Erythroblast (primary cell): ENCODE results near the gene CHD5.
"Not testable (repeated sequence)": the region's sequence is repeated elsewhere in the genome, so short reads cannot be mapped to it uniquely, and the experiment has no call there.

ENCODE experiments used
- DNase-seq, 2 experiments: peaks; one replicate each; lab custom pipeline; 2025; lab: John Stamatoyannopoulos, UW
- GATA1 ChIP-seq: IDR thresholded peaks from 2 replicates; pipeline ENCODE4 v1.6.1; 2011; ENCODE audit warnings: low read depth, mild to moderate bottlenecking, control low read depth, low read length, moderate library complexity
- POLR2A ChIP-seq: IDR thresholded peaks from 2 replicates; pipeline ENCODE4 v1.6.1; 2011; ENCODE audit warnings: mild to moderate bottlenecking, low read length

Gene CHD5

DNA sequence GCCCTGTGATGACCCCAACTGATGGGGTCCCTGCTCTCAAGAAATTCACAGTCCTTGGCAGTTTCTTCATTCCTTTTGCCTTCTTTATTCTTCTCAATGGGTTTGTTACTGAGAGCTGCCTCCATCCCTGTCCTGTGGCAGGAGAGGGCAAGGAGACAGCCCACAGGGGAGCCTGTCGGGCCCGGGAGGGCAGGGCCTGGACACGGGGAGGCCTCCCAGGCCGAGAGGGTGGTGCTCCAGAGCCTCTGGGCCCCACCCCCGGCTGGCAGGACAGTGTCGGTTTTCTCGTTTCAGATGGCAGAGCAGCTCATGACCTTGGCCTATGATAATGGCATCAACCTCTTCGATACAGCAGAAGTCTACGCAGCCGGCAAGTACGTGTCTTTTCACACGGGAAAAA lies 98.2 kb downstream of the CHD5 start:
- no peak for TF ChIP-seq GATA1
- no peak for TF ChIP-seq POLR2A

DNA sequence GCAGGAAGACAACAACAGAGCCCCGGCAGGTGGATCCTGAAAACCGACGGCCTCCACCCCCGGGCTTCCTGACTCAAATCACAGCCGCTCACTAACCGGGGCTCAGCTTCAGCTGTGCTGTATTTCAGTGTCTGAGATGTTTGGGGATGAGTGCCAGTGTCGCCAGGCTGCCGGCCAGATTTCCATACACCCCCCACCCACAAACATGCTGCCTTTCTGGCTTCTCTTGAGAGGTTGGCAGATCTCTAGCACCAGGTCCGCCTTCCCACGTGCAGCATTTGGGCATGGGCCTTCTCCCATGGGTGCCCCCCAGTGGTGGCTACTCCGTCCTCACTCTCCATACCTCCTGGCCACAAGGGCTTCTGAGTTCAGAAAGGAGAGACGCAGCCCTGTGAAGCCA lies 99.7 kb downstream of the CHD5 start:
- DNase-seq: no peak
- TF ChIP-seq GATA1 (no peak), POLR2A (no peak)

More for the DNA sequence above, 98.2 kb downstream of the CHD5 start:
- DNase-seq: no peak

DNA sequence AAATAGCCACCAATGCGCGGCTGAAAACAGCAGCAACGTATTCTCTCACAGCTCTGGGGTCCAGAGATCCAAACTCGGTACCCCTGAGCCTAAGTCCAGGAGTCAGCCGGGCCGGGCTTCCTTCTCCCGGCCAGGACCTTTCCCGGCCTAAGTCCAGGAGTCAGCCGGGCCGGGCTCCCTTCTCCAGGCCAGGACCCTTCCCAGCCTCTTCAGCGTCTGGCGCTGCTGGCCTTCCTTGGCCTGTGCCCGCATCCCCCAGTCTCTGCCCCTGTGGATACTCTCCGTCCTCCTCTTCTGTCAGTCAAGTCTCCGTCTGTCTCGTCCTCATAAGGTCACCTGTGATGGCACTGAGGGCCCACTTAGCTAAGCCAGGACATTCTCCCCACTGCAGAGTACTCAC lies 102.2 kb downstream of the CHD5 start:
- no peak for DNase-seq
- no peak for TF ChIP-seq POLR2A
- no peak for TF ChIP-seq GATA1

DNA sequence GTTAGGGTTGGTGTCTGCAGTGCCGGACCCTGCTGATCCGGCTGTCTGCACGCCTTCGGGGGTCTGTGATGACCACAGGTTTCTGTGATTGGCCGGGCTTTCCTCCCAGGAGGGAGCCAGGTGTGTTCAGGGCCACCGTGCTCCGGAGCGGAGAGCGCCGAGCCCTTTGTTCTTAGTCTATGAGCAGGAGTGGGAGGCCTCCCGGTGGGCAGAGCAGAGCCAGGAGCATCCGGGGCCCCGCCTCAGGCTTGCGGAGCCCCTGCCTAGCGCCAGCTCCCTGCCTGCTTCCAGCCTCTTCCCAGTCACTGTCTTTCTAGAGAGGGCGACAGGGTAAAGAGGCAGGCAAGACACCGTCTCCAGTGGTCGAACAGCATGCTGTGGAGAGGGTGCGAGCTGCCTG lies 102.6 kb downstream of the CHD5 start:
- DNase-seq: no peak

DNA sequence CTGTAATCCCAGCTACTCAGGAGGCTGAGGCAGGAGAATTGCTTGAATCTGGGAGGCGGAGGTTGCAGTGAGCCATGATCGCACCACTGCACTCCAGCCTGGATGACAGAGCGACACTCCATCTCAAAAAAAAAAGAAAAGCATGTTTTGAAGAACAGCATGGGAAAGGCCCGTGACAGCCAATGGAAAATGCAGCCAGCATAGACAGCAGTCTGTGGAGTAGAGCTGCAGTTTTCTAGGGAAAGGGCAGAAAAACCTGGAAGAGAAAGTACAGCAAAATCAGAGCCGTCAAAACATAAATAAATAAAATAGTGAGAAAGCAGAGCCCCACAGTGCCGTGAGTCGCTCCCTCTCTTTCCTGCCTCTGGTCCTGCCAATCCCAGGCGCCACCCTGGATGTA lies 103.1 kb downstream of the CHD5 start:
- not testable (repeated sequence) for DNase-seq

More for the DNA sequence above, 102.6 kb downstream of the CHD5 start:
- no peak for TF ChIP-seq GATA1
- TF ChIP-seq POLR2A: no peak

DNA sequence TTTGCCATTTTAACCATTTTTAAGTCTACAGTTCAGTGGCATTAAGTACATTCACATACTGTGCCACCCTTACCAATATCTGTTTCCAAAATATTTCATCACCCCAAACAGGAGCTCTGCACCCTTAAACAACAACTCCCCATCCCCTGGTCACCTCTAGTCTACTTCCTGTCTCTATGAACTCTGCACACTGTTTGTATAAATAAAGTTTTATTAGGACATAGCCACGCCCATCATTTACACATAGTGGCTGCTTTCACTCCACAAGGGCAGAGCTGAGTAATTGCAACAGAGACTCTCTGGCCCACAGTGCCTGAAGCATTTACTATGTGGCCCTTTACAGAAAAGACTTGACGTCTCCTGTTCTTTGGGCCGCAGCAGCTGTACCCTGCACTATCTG lies 104.4 kb downstream of the CHD5 start:
- TF ChIP-seq GATA1 (no peak), POLR2A (no peak)
- no peak for DNase-seq

DNA sequence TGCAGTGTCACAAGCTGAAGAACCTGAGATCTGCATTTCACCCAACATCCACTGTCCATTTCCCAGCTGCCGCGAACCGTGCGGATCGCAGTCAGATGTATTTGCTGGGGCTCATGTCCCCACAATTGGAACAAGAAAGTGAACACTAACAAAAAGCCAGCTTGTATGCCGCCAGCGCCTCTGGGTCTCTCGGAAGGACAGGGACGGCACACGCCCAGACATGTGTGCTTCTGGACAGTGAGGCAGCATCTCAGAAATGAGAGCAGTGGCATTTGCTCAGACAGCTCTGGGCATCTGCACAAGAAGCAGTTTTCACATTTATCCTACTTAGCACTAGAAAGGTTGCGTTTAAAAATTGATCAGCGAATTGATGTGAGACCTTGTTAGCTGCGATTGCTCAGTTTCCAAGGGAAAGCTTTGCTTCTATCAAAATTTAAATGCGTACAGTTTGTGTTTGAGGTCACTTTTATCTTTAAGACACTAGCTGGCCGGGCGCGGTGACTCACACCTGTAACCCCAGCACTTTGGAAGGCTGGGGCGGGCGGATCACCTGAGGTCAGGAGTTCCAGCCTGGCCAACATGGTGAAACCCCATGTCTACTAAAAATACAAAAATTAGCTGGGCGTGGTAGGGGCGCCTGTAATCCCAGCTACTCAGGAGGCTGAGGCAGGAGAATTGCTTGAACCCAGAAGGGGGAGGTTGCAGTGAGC lies 105.8 kb downstream of the CHD5 start:
- TF ChIP-seq POLR2A (no peak), GATA1 (no peak)
- no peak for DNase-seq

DNA sequence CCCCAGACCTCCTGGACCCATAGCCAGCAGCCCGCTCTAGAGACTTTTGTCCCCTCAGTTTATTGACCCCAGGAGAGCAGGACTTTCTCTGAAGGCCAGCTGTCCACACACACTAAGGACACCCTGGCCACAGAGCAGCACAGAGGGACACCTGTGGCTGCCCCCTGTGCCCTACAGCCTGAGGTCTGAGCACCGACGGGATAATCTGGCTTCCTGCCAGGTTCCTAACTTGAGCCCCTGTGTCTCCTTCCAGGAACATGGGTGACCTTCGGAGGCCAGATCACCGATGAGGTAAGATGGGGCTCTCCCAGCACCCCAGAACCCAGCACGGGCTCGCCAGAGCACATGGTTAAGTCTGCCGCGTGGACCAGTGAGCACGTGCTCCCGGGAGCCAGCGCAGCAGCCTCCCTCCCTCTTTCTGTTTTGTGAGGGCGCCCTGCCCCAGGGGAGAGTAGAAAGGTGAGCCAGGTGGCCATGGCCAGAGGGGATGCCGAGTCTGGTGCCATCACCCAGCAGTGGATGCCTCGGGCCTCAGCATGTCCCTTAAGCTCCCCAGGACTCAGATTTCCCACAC lies 106.6 kb downstream of the CHD5 start:
- TF ChIP-seq POLR2A (no peak), GATA1 (no peak)
- no peak for DNase-seq

DNA sequence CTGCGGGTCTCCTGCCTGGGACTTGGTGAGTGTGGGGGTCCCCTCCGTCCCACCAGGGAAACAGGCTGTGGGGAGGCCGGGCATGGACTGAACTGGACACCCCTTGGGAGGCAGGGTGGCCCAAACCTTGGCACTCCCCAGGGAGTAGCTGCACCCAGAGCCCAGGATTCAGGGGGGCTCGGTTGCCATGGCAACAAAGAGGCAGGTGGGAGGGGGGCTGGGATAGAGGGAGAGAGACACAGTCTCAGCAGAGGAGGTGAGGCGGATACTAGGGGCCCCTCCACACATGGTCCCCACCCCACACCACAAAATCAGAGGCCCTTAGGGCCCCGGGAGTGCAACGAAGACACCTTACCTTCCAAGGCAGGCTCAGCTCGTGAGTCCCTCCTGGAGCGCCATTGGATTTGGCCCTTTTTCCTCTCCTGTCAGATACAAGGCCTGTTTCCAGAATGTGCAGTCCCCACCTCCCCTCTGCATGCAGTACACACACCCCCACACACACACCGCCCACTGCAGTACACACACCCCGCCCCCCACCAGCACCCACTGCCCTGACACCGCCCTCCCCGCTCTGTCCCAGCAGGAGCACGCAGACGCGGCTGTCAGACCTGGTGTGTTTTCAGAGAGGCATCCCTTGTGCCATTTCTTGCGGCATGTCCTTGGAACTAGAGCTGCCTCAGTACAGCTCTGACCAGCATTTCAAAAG lies 107.2 kb downstream of the CHD5 start:
- TF ChIP-seq GATA1 (no peak), POLR2A (no peak)

DNA sequence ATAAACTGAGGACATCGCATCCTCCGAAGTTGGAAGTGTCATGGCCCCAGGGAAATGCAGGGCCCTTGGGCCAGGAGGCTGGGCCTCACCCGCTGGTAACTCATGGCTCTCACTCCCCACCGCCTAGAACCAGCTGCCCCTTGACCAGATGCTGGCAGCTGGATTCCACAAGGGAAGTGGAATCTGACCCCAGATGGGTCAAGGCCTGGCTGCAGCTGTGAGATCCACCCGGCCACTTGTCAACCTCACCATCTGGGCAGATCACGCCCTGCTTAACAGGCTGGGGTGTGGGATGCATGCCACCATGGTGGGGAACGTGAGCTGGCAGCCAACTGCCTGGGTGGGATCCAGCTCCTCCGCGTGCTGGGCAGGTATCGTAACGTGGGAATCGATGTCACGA lies 108.9 kb downstream of the CHD5 start:
- no peak for DNase-seq
- TF ChIP-seq POLR2A (no peak), GATA1 (no peak)

More for the DNA sequence above, 107.2 kb downstream of the CHD5 start:
- DNase-seq: no peak

DNA sequence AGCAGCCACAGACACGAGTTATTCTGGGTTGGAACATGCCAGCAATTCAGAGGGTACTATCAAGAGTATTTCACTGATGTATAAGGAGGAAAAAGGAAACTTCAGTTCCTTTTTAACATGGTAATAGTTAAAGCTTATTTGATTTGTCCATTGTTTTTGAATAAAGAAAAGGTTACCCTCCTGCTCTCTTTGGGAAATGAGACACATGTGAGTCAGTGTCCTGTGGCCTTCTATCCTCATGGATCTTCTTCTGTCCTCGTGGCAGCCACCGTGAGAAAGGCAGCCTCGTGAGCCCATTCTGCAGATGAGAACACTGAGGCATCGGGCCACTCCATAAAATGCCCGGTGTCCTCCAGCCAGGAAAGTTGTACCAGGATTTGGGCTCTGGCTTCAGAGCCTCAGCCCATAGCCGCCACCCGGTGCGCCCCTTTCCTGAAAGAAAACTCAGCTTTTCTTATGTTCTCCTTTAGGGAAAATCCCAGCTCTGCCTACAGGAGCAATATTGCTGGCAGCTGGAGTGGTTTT lies 109.6 kb downstream of the CHD5 start:
- DNase-seq: no peak

DNA sequence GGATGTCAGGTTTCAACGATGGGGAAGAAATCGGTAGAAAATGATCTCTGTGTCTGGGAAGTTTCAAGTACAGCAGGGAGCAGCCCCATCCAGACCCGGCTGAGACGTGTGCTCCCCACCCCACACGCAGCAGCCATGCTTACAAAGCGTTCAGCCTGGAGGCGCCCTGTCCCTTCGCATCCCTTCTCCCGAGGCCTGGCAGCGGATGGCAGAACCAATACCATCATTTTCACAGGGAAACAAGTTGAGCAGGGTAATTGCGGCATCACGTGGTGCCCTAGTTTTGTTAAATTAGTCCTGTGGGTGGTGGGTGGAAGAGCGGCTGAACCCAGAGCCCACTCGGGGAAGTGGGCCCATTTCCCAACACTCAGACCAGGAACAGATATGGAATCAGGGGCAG lies 110.5 kb downstream of the CHD5 start:
- DNase-seq: no peak
- TF ChIP-seq GATA1: no peak
- no peak for TF ChIP-seq POLR2A

More for the DNA sequence above, 109.6 kb downstream of the CHD5 start:
- no peak for TF ChIP-seq POLR2A

DNA sequence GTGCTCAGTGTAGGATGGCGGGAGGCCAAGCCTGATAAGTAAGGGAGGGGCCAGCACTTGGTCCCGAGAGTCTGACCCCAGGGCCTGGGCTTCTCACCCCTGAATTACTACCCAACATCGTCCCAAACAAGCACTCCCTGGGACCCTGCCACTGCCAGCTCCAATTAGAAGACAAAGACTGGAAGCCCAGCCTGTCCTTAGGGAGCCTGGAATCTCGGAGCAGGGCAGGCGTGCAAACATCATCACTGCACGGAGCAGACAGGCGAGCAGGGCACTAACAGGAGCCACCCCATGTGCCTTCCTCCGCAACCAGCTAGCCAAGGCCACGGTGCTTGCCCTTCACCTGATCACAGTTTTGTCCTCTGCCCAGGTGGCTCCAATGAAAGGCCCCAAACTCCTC lies 111.2 kb downstream of the CHD5 start:
- TF ChIP-seq POLR2A (no peak), GATA1 (no peak)
- DNase-seq: no peak

DNA sequence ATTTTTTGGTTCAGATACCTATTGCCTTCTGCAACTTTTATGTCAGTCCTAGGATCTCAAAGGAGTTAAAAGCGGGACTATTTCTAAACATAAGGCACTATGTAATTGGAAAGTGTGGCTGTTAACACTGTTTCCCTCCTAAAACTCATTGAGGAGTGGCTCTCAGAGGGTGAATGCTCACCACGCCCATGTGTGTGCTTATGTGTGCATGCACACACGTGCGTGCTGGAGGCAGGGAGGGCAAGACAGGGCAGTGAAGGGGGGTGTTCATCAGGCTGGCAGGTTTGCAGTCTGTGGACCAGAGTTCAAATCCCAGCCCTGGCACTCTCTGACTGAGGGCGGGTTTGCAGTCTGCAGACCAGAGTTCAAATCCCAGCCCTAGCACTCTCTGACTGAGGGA lies 112.0 kb downstream of the CHD5 start:
- TF ChIP-seq GATA1 (no peak), POLR2A (no peak)
- no peak for DNase-seq
